NCI-H69 (cell line): Measurements from ENCODE around the gene HECTD4.
A peak's percentile ranks its signal among the peaks of the same experiment; 100 is the strongest.

Source experiments
- DNase-seq: peaks from one replicate; lab custom pipeline; 2025; lab: John Stamatoyannopoulos, UW

Gene HECTD4

DNA sequence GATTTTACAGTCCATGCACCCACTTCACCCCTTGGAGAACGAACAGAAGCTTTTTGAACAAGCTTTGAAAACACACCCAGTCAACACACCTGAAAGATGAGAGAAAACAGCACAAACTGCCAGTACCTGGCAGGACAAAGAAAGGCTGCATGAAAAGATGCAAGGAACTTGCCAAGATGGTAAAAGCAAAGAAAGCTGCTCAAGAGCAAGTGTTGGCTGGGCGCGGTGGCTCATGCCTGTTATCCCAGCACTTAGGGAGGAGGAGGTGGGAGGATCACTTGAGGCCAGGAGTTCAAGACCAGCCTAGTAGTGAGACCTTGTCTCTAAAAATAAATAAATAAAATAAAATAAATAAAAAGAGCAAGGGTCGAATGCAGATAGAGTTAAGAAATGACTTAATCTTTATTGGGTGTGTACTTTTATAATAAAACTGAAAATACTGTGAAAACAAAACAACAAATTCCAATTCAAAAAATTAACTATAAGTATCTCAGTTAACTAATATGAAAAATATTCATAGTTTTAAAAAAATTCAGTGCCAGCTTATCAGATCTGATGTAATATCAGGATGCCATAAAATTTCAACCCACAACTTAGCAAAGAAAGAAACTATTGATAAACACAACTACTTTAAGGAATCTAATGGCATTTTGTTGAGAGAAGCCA lies 59.2 kb downstream of the HECTD4 start:
- DNase-seq, result no peak

DNA sequence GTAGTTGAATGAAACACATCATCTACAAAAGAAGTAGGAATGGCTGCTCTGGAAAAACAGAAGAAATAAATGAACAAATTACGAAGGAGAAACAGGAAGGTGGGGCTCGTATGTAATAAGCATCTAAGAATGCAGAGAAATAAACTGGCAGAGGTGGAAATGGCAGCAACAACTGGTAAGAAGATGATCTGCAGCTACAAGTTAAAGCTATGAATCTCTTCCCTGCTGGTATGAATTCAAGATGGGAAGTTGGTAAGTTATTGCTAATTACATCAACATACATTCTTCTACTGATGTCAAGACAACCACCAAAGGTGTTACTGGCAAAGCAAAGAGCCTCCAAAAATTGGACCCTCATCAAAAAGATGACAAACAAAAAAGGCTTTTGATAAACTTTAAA lies 59.8 kb downstream of the HECTD4 start:
- DNase-seq, result no peak

DNA sequence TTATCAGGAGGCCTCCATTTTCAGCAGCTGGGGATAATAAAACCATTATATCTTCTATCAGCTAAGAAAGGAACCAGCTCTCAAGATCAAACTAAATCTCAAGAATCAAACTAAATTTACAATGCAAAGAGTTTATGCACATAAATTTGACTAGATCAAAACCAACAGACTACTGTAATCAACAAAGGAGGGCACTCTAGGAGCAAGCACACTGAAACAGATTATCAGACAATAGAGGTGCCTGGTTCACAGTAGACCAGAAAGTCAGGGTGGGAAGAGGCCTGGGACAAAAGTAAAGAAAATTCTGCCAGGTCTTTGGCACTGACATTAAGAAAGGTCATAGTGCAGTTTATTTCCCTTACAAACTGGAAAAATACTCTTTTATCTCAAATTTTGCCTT lies 61.0 kb downstream of the HECTD4 start:
- DNase-seq, result no peak

DNA sequence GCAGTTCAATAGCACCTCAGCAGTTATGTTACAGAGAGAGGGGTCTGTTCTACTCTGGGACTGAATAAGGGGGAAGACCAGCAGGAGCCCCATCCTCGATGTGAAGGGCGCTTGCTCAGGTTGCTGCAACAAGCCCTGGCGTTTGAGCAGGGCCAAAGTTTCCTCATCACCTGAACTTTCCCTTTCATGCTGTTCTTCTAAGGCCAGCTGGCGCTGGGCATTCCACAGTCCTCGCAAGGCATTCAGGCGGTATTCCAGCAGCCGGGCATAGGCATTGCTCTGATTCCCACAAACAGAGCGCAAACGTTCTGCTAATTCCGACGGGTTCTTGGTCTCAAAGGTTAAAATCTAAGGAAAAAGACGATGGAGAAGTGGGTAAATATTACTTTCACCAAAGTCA lies 62.8 kb downstream of the HECTD4 start:
- no peak for DNase-seq

DNA sequence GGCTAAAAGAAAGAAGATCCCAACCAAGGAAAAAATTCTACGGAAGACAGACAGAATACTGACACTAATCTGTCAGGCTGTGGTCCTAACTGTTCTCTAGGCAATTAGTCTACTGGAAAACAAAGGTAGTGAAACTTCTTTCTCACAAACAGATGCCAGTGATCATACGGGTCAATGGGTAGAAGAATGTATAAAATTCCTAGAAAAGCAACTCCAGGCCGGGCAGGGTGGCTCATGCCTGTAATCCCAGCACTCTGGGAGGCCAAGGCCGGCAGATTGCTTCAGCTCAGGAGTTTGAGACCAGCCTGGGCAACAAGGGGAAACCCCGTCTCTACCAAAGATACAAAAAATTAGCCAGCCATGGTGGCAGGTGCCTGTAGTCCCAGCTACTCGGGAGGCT lies 64.8 kb downstream of the HECTD4 start:
- DNase-seq, result no peak

DNA sequence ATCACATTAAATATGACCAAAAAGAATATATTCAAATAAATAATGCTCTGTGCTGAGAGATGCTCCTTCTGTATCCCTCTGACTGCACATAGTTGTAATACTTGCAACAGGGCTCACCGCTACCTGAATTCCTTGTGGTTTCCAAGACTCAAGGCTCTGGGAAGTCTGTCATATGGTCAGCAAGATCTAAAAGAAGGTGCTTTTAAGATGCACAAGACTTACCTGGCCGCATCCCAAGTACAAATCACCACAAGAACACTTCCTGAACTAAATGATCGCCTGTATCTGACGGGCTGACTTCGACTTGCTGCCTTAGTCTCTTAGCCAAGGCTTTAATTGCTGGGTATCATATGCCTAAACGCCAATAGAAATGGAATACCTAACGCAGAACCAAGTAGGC lies 67.2 kb downstream of the HECTD4 start:
- peak; percentile 65 for DNase-seq

DNA sequence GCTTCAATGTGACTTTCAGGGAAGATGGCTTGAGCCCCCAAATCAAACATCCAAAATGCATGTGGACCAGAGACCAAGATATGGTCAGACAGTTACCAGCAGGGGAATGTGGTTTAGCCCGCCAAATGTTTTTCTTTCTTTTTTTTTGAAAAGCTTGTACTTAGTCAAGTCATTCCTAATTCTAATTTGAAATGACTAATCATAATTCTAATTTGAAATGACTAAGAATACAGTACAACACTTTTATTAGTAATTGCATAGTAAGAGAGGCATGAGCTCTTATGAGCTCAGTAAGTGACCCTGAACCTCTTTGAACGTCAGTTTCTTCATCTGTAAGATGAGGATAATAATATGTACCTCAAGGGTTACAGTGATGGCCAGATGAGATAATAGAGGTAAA lies 72.4 kb downstream of the HECTD4 start:
- no peak for DNase-seq

DNA sequence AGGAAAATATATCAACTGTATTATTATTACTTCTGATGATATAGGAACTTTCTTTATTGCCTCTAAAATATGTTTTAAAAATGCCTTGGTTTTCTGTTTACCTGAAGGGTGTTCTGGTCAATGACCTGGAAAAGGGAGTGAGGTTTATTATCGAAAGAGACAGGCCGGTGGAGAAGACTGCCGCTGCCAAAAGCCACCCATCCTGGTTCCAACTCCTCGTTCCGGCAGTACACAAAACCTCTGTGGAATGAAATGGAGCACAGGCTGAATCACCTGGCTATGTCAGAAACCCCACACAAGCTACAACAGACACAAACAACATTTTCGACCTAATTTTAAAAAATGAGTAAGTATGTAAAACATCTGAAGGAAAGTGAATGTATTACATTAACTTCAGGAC lies 73.6 kb downstream of the HECTD4 start:
- DNase-seq, result no peak

DNA sequence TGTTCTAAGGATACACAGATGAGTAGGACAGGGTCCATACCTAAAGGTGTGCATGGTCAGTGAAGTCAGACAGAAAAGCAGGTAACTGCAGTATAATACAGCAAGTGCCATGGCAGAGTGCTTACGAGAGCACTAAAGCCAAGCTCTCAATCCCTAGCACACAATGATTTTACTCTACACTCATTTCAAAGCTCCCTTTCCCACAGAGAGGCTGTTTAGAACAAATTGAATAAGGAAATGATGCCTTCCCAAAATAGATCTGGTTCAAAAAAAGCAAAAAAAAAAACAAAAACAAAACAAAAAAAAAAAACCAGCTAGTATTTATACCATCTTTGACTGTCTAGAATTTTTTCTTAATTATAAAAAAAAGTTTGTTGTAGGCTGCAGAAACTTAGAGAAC lies 74.1 kb downstream of the HECTD4 start:
- DNase-seq, result no peak

DNA sequence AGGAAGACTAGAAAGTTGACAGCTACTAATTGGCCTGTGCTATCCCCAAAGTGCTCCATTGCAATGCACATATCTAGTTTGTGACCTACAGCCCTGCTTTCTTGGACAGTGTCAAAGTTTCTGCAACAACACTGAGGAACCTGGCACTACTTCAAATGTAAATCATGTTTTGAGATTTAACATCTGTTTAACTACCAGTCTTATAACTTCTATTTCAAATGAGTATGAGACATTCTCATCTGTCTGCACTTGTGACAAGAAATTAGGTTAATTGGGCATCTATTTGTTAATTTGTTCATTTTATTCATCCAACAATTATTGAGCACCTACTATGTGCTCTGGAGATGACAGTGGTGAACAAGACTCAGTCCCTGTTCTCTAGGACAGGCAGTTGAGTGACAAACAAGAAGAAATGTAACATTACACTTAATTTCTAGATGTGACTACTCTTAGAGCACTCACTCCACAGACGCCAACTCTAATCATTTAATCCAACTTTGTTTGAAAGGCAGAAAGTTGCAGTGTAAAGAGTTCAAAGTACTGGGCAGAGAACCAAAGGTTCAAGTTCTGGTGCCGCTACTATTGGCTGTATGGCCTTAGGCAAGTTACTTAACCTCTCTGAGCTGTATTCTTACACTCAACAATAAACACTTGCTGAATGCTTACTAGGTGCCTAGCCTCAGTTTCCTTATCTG lies 74.8 kb downstream of the HECTD4 start:
- no peak for DNase-seq

DNA sequence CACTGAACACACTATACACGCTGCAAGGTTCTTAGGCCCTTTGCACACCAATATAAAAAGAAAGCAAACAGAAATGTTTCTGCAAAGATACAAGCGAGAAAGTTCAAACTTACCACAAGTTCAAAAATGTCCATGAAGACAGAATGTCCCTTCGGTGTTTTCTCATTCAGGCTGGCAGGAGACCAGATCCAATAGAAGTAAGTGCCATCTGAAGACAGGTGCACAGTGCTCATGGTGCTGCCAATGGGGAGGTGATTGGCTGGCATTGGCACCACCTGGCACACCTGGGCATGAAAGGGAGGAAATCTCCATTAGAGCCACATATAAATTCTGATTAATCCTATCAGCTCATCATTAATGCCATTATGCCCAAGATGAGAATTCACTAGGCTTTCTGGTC lies 76.3 kb downstream of the HECTD4 start:
- DNase-seq, result no peak

DNA sequence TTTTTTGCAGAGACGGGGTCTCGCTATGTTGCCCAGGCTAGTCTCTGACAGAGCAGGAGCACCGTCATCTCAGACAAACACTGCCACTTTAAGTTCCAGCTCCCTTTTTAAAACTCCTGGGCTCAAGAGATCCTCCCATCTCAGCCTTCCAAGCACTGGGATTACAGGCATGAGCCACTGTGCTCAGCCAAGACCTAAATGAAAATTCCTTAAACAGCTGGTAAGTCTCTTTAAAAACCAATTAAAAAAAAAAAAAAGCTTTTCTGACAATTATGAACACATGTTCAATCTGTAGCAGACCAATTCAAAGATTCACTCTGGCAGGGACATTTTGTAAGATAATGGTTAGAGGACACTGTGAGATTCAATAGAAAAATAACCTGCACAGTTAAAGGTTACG lies 77.8 kb downstream of the HECTD4 start:
- no peak for DNase-seq

DNA sequence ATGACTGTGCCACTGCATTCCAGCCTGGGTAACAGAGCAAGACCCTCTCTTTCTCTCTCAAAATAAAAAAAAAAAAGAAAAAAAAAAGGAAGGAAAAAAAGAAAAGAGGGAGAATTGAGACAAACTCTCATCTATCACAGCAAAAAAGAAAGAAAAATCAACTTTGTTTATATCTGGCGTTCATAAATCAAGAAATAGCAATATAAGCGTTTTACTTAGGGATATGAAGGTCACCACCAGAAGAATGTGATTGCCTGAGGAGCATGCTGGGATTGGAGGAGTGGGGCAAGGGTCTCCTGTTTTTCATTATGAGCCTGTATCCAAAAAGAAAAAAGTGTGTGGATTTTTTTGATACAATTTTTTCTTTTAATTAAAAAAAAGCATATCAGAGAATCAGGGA lies 78.4 kb downstream of the HECTD4 start:
- DNase-seq, result no peak

DNA sequence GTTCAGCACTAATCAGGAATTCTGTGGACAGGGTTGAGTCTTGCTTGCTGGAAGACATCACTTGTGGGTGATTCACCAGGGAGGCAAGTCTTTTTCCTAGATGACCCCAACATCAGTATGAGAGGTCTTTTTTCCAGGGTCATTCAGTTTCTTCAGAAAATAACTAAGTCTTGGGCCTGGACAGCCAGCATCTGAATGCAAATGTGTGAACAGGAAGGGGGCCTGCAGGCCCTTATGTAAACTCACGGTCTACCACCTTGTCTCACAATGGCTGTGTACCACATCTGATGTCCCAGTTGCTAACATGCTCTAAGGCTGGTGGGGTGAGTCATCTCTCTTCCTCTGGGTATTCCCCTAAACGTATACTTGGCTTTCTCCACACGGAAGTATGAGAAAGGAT lies 79.2 kb downstream of the HECTD4 start:
- DNase-seq, result no peak

DNA sequence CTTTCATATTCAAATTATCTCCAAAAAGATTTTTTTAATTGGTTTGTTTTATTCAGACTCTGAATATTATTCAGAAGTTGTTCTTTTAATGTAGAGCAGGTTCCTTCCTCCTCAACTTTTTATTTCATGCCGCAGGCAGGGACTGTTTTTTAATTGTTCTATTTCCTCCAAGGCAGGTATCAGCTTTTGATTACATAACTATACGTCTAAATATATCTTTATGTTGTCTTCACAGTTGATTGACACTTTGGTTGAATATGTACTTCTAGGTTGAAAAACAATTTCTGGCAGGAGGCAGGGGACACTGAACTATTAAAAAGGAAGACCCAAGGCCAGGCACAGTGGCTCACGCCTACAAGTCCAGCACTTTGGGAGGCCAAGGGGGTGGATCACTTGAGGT lies 82.5 kb downstream of the HECTD4 start:
- no peak for DNase-seq

DNA sequence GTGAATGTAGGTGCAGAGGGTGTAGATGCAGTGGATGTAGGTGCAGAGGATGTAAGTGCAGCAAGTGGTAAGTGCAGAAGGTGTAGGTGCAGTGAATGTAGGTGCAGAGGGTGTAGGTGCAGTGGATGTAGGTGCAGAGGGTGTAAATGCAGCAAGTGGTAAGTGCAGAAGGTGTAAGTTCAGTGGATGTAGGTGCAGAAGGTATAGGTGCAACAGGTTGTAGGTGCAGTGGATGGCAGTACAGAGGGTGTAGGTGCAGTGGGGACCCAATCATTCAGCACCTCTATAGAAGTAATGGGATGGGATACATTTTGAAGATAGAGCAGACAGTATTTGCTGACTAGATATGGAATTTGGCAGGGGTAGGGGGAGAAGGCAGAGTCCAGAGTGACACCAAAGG lies 85.0 kb downstream of the HECTD4 start:
- DNase-seq, result no peak

DNA sequence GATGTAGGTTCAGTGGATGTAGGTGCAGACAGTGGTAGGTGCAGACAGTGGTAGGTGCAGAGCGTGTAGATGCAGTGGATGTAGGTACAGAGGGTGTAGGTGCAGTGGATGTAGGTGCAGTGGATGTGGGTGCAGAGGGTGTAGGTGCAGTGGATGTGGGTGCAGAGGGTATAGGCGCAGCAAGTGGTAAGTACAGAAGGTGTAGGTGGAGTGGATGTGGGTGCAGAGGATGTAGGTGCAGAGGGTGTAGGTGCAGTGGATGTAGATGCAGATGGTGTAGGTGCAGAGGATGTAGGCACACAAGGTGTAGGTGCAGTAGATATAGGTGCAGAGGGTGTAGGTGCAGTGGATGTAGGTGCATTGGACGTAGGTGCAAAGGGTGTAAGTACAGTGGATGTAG lies 86.0 kb downstream of the HECTD4 start:
- DNase-seq, result no peak

DNA sequence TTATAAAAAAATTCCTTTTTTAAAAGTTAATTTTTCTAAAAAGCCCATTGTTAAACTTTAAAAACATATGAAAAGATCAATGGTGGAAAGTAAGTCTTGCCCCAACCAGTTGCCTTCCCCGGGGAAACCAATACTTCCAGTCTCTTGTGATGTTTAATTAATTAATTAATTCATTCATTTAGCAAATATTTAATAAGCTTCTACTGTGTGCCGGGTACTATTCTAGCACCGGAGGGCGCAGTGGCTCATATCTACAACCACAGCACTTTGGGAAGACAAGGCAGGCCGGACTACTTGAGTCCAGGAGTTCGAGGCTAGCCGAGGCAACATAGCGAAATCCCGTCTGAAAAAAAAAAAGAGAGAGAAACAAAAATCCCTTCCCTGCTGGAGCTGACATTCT lies 87.4 kb downstream of the HECTD4 start:
- DNase-seq, result peak; percentile 51

DNA sequence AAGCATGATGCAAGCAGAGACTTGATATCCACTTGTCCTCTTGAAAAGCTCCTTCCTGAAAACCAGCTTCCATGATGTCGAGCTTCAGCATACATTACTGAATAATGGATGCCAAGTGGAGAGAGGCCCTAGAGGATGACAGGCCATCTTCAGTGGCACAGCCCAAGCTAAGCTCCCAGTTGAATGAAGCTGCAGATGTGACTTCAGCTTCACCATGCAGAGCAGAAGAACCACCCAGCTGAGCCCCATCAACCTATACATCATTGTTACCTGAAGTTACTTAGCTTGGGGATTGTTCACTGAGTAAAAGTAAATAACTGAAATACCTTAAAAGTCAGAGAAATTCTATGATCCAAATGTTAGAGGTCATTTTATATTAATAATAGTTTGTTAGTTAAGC lies 93.6 kb downstream of the HECTD4 start:
- no peak for DNase-seq

DNA sequence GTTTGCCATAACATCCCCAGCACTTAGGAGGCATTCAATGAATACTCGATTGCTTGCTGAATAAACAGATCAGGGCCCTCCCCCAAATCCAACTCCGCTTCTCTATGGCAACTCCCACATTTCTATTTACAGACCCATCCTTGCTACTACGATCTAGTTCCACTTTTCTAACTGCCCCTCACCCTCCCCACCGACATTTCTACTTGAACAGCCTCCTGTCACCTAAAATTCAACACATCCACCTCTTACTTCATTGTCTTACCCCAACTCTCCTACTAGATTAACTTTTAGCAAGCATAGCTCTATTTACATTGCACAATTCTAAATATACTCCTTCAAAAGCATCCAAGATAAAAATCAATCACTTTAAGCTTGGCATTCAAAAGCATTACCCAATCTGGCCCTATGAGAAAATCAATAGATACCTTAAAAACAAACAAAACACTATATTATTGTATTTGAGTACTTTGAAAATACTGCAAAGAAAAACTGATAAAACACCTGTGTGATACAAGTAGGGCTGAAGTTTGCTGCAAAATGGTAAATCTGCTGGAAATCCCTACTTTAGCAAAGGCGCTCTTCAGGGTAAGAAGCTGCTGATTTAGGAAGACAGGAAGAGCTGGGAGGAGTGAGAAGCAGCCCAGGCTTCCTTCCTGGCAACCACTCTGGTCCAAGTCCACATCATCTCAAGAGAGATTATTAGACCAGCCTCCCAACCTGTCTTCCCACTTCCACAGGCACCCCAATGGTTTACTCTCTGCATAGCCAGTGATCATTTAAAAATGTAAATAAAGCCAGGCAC lies 96.4 kb downstream of the HECTD4 start:
- DNase-seq, result no peak

DNA sequence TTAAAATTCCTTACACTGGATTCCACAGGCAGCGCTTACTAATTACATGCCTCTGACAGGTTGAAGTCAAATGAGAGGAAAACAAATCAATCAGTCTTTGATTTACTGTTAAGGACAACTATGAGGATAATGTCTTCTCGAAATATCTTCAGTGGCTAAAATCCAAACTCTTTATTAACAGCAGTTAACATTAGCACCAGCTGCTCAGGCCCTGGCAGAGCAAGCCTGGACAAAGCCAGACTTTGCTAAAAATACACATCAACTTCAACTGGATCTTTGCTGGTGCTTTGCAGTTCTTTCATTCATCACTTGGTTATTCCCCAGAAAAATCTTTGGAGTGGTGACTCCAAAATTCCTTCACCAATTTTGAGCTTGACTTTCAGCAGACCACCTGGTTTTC lies 98.7 kb downstream of the HECTD4 start:
- no peak for DNase-seq

DNA sequence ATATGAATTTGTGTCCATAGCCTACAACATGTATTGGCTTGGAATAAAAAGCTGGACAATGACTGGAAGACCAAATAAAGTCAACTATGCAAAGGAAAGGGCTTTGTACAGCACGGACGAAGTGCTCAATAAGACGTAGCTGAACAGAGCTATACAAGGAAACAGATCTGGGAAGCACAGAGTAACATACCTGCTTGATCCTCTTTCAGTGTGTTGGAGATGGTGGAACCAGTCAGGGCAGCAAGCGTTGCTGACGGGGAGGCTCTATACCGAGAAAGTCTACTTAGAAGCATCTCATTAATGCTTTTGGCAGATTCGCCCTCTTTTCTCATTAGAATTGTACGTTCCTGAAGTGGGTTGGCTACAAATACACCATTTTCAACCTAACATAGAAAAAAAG lies 99.3 kb downstream of the HECTD4 start:
- DNase-seq, result no peak

DNA sequence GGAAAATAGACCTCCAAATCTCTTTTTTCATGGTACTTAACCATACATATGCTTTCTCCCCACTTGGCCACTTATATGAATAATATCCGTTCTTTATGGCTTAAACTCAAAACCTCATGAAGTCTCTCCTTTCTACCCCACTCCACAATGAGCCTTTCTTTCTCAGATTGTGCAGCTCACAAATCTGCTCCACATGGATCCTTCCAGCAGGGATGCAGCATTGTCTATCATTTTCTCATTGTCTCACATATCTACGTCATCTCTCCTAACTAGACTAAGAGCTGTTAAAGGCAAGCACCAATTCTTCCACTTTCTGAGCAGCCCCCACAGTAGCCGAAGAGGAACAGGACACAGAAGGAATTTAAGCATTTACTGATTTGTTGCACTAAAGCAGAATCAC lies 106.4 kb downstream of the HECTD4 start:
- no peak for DNase-seq
